Ovary (tissue), 9 donors: ENCODE measurements around the gene ACE. TPM values are rescaled to one million over a fixed set of nuclear protein-coding genes. Genes with fewer than 3 reads are reported as not detected.

Source experiments
- DNase-seq, 5 donors: peaks; one replicate each; pipeline ENCODE4 v3.0.0-alpha.2; 2019 to 2020
- H3K27ac ChIP-seq, 2 donors: fragments of 200-600 bp; one replicate each; pipeline versions ENCODE4 v1.5.1 to v1.8.0; 2019 to 2022
- H3K27me3 ChIP-seq: fragments of 200-600 bp; one replicate; pipeline ENCODE4 v1.8.0; 2022
- H3K36me3 ChIP-seq: fragments of 200-600 bp; sonication (generic); one replicate; pipeline ENCODE4 v1.5.1; 2019
- H3K4me1 ChIP-seq: one replicate; pipeline ENCODE4 v1.8.1; 2013; ENCODE audit warnings: mild to moderate bottlenecking, moderate library complexity; ENCODE audit not compliant: insufficient read depth
- H3K4me3 ChIP-seq: fragments of 200-600 bp; sonication (generic); one replicate; pipeline ENCODE4 v1.5.1; 2017
- H3K9me3 ChIP-seq, 2 donors: fragments of 200-600 bp in 1 of 2; sonication (generic) in 1 of 2; one replicate each; pipeline versions ENCODE4 v1.5.1 to v1.8.1; 2013 to 2019; ENCODE audit warnings: mild to moderate bottlenecking in 1 of 2, moderate library complexity in 1 of 2
- CTCF ChIP-seq, 3 donors: fragments of 450-650 bp in 2 of 3; fragments of 200-600 bp in 1 of 3; IDR thresholded peaks; one replicate each; pipeline versions ENCODE4 v1.5.1 to v1.8.0; 2016 to 2022; ENCODE audit warnings: antibody characterized with exemption in 3 of 3, mild to moderate bottlenecking in 1 of 3
- EP300 ChIP-seq: sonication (generic); formaldehyde crosslinking; IDR thresholded peaks from one replicate; pipeline ENCODE4 v1.6.1; 2017; ENCODE audit warnings: antibody characterized with exemption
- POLR2A ChIP-seq: fragments of 450-650 bp; IDR thresholded peaks from one replicate; pipeline ENCODE4 v1.6.1; 2017; ENCODE audit warnings: antibody characterized with exemption, mild to moderate bottlenecking, moderate library complexity
- WGBS, 3 donors: extraction: QIAGEN DNeasy Blood & Tissue Kit in 1 of 3; methylation state at CpG; one replicate each; pipeline versions ENCODE4 v1.1.5 to v1.1.7; 2013 to 2017; 5-methylcytosine and 5-hydroxymethylcytosine counted together
- intact Hi-C, 4 donors: fragments of 100-400 bp; cut with DNase I; formaldehyde crosslinking; loops; one replicate each; pipeline versions ENCODE4 v1.11.0 to v1.15.1; 2022 to 2023
- polyA plus RNA-seq, 2 donors: library from polyadenylated mRNA; stranded (reverse); fragments of 200-250 nt in 1 of 2; fragments of 350-450 nt in 1 of 2; fragmentation: Illumina TruSeq in 1 of 2; extraction: RNeasy Lipid Tissue Mini Kit (QIAGEN cat#74804) in 1 of 2; gene quantifications; one replicate each; pipeline ENCODE4 v1.2.3, GENCODE V29; 2013 to 2014
- total RNA-seq, 7 donors: library from RNA; depleted of rRNA in 2 of 7; stranded (reverse); fragments of >200 nt in 2 of 7; fragmentation: NEBNext Ultra II Directional in 3 of 7; extraction: Animal tissue kit (Norgen Biotek cat#: 25700) in 3 of 7; gene quantifications; one replicate each; pipeline versions ENCODE4 v1.1.0 to v1.2.4, GENCODE V29; 2016 to 2023
- donor health status: DM: no; HTN: no; CAD: no; lungs with moderate emphysema.
- donor health status: DM: no; HTN: no; CAD: no.
- donor health status: Bipolar disorder and iron deficiency.
- donor health status: DM: yes; HTN: yes; CAD: no.
- donor health status: DM: no; HTN: no; CAD: no.
- donor health status: DM: yes; HTN: yes; CAD: no.

Gene ACE
- total and polyA plus RNA-seq, 9 donors = 2.9 to 8.1 (median 5.1) TPM

DNA sequence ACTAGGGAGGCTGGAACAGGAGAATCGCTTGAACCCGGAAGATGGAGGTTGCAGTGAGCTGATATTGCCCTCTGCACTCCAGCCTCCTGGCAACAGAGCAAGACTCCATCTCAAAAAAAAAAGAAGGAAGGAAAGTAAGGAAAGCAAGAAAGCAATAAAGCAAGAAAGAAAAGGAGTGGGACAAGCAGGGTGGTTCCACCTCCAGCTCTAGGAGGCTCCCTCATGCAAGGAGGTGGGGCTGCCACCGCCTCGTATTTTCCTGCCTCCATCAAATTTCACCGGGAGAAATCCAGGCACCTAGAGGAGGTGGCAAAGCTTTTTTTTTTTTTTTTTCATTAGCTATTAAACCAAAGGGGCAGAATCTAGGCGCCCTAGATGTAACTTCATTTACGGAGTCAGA, 31.8 kb upstream of the ACE start:
- H3K27ac ChIP-seq = no peak overlapping the region
- no peaks in the 10 kb centered on the region for H3K9me3 ChIP-seq
- no peak for DNase-seq
- H3K36me3 ChIP-seq = no peaks in the 10 kb centered on the region
- TF ChIP-seq CTCF (IDR thresholded peaks at IDR 0.05) (no peak), POLR2A (no peak), EP300 (no peak)
- H3K4me1 ChIP-seq = peaks cover 7% of the 10 kb centered on the region
- H3K4me3 ChIP-seq = no peak overlapping the region
- no peaks in the 10 kb centered on the region for H3K27me3 ChIP-seq
- WGBS, 3 donors = 74 to 81% (median 76%) methylated on average over 7 of the region's 7 CpGs
- intact Hi-C loops = no loop called here

- intact Hi-C loops = no loop called here
- H3K27ac ChIP-seq = peak overlapping the region; percentile 48 to 77
These were observed 31.3 kb upstream of the ACE start for GRCh38 chr17:63445571-63445953.

GRCh38 chr17:63445954-63446752, 30.7 kb upstream of the ACE start, which contains the start of gene CYB561:
Gene CYB561, minus strand, starts transcription at chr17:63446306. Its CDS starts 8,759 bp downstream, at chr17:63437547.
- DNase-seq = peak; percentile 81 to 90 (median 86)
- intact Hi-C loops = no loop called here

More at GRCh38 chr17:63445571-63445953, 31.3 kb upstream of the ACE start:
- no peak for DNase-seq
- H3K4me3 ChIP-seq = peak overlapping the region; percentile 65
- no peak for TF ChIP-seq CTCF (IDR thresholded peaks at IDR 0.05)
- TF ChIP-seq EP300 = no peak
- no peak for TF ChIP-seq POLR2A
- no peaks in the 10 kb centered on the region for H3K9me3 ChIP-seq
- no peaks in the 10 kb centered on the region for H3K36me3 ChIP-seq
- H3K4me1 ChIP-seq = peaks cover 7% of the 10 kb centered on the region
- 7 to 11% (median 8%) methylated on average over 24 of the region's 24 CpGs for WGBS, 3 donors
- H3K27me3 ChIP-seq = no peaks in the 10 kb centered on the region

More at GRCh38 chr17:63445954-63446752, 30.7 kb upstream of the ACE start, which contains the start of gene CYB561:
- Histone ChIP-seq H3K27ac (peak within 1 kb of the TSS; percentile 48 to 77), H3K9me3 (no peaks in the 10 kb centered on the region), H3K36me3 (no peaks in the 10 kb centered on the region), H3K4me1 (peaks cover 7% of the 10 kb centered on the region), H3K4me3 (peak within 1 kb of the TSS; percentile 65), H3K27me3 (no peaks in the 10 kb centered on the region)
- WGBS, 3 donors = 1 to 2% (median 1%) methylated on average over 49 to 99 of the region's 99 CpGs
- TF ChIP-seq EP300 (no peak), CTCF (IDR thresholded peaks at IDR 0.05) (peak; percentile 24 to 60 (median 43)), POLR2A (peak; percentile 56)
